ENCODE measurements around the gene ZNF493.

Gene ZNF493

DNA sequence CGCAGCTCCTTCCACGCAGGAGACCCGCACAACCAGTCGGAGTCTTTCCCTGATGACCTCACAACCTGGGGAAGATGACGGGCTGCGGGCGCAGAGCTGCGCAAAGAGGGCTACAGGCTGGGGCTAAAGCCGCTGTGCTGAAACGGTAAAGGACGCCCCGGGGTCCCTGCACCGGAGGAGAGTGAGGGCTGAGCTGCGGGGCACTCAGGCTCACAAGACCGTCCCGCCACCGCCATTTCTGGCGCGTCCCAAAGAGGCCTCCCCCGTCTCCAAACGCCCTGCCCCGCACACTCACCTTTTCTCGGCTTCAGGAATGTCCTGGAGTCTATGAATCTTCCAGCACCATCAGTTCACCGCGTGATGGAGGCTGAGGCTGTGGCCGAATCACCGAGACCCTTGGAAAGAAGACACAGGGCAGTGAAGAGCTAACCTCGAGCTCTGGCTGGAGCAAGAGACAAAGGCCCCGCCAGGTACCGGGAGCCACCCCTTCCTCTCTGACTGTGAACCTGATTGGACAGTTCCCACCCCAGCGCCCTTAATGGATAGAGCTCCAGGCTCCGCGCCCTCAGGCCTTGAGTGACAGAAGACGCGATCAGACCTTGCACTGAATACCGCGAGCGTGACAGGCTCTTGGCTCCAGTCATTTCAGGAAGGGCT lies 66.6 kb downstream of the ZNF493 start:
- DNase-seq: no peak

DNA sequence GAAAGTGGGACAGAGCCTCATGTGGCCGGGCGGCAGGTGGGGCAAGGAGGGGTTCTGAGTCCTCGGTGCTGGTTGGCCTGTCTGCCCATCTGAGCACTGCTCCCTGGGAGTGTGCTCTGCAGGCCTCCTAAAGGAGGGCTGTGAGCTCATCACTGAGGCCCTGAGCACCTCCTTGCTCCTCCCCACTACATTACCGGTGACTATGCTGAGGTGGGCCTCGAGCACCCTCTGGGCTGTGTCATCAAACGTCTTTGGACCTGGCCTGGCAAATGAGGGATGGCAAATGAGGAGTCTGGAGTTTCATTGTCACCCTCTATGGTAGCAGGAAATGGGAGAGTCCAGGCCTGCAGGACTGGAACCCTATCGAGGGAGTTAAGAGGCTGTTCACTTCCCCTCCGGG lies 69.7 kb downstream of the ZNF493 start:
- no peak for DNase-seq

DNA sequence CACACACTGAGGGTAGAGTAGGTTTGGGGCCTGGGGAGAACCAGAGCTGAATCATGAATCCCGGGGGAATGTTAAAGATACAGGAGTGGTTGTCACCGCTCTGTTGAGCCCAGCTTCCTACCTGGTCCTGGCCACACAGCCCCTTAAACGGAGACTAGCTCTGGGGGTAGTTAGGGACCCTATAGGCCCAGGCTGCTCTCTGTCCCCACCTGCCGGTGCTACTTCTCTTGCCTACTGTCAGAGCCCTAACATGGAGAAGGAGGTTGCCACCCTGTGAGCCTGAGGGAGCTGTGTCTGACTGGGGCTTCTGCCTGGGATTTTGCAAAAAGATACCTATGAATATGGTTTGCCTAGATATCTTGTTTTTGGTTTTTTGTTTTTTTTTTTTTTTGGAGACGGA lies 71.9 kb downstream of the ZNF493 start:
- no peak for DNase-seq

DNA sequence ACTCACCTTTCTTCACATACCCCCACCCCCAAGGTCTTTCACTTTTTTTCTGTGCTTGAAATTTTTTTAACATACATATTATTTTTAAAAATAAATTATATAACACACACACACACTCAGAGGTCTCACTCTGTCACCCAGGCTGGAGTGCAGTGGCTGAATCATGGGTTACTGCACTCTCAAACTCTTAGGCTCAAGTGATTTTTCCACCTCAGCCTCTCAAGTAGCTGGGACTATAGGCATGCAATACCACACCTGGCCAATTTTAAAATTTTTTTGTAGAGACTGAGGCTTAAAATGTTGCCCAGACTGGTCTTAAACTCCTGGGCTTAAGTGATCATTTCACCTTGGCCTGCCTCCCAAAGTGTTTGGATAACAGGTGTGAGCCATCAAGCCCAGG lies 75.6 kb downstream of the ZNF493 start:
- no peak for DNase-seq

DNA sequence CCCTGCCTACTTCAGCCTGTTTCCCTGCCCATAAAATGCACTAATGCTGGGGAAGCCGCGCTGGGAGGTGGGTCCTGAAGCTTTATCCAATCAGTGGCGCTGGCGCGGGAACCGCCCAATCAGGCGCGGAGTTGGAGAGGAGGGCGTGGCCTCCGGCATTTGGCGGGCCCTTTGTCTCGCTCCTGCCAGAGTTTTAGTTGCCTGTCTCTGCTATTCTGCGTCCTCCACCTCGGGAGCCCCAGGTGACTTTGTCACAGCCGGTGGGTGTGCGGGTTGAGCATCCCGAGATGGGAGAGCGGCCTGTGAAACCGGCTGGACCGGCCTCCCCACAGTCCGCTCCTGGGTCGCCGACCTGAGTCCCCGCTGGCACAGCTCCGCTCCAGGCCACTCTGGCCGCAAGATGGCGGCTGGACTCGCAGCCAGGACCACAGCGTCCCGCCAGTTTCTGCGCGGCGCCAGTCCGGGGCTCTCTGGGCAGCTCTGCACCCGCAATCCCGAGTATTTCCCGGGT lies 77.8 kb downstream of the ZNF493 start:
- DNase-seq: peak; percentile 44

All from stimulated activated naive CD4-positive, alpha-beta T cell treated with Interleukin-2 at 50 U/mL for 16 hours (primary cell).